Measurements from ENCODE around the gene KCNJ3. TPM values are rescaled to one million over a fixed set of nuclear protein-coding genes. Genes with fewer than 3 reads are reported as not detected.

The KCNJ3 gene
- total and polyA plus RNA-seq, 4 donors: 0.01 to 0.31 (median 0.05) TPM

DNA sequence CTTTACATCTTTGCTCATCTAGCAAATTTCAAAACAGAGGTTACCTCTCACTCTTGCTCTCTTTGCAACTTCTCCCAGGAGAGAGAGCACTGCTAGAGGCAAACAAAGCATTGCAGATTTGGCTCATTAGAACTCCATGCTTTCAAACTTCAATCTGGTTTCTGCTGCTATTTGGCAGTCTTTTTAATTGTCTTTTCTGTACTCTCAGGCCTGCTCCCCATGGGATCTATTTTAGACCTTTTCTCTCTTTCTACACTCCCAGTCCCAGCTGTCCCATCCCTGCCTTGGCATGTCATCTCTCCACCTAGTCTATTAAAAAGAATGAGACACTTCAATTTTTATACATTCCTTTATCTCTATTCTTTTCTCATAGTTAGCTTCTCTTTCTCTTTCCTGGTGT, 15.2 kb downstream of the KCNJ3 start:
- no peak overlapping the region for H3K27ac ChIP-seq (ENCODE audit: low read depth in 1 of 2, low read length in 1 of 2)
- no peak overlapping the region for H3K9ac ChIP-seq (ENCODE audit: insufficient read depth in 1 of 2, low read length in 2 of 2)
- DNase-seq (no peak), ATAC-seq (ENCODE audit: insufficient read depth, low FRiP score) (no peak)
- no peaks in the 10 kb centered on the region for H3K27me3 ChIP-seq (ENCODE audit: control insufficient read depth in 3 of 3, insufficient read depth in 3 of 3, low read length in 2 of 3)
- H3K4me1 ChIP-seq (ENCODE audit: control insufficient read depth in 5 of 5, insufficient read depth in 5 of 5, low read length in 5 of 5): peaks cover 0 to 4% (median 0%) of the 10 kb centered on the region in 5 donors
- H3K36me3 ChIP-seq (ENCODE audit: control insufficient read depth in 4 of 4, insufficient read depth in 4 of 4, low read length in 4 of 4): no peaks in the 10 kb centered on the region
- no peak overlapping the region for H3K4me3 ChIP-seq
- TF ChIP-seq, protein P1, sequence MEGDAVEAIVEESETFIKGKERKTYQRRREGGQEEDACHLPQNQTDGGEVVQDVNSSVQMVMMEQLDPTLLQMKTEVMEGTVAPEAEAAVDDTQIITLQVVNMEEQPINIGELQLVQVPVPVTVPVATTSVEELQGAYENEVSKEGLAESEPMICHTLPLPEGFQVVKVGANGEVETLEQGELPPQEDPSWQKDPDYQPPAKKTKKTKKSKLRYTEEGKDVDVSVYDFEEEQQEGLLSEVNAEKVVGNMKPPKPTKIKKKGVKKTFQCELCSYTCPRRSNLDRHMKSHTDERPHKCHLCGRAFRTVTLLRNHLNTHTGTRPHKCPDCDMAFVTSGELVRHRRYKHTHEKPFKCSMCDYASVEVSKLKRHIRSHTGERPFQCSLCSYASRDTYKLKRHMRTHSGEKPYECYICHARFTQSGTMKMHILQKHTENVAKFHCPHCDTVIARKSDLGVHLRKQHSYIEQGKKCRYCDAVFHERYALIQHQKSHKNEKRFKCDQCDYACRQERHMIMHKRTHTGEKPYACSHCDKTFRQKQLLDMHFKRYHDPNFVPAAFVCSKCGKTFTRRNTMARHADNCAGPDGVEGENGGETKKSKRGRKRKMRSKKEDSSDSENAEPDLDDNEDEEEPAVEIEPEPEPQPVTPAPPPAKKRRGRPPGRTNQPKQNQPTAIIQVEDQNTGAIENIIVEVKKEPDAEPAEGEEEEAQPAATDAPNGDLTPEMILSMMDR (IDR thresholded peaks at IDR 0.05; ENCODE audit: control extremely low read depth, extremely low read depth): no peak
- no peaks in the 10 kb centered on the region for H3K9me3 ChIP-seq (ENCODE audit: control insufficient read depth in 4 of 4, insufficient read depth in 3 of 4, low read length in 3 of 4)

DNA sequence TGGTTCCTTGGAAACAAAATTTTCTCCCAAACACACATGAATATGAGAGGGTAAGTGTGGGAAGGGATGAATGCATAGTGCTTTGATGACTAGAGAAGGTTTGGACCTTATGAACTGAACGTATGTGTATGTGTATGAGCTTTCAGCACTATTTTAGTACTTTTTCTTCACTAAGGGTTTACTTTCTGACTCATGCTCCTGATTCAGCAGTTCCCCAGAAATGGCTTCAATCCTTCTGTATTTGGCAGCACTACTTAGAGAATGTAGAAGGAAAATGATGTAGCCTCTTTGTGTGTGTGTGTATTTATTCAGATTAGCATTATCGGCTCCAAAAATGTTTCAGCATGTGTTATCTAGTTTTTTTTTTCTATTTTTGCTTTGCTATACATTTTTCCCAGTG, 22.2 kb downstream of the KCNJ3 start:
- ATAC-seq (ENCODE audit: insufficient read depth, low FRiP score) (no peak), DNase-seq (peak in 2 of 3 donors; percentile 47 to 70)
- Histone ChIP-seq H3K27me3 (ENCODE audit: control insufficient read depth in 3 of 3, insufficient read depth in 3 of 3, low read length in 2 of 3) (no peaks in the 10 kb centered on the region), H3K4me3 (no peak overlapping the region), H3K9ac (ENCODE audit: insufficient read depth in 1 of 2, low read length in 2 of 2) (no peak overlapping the region), H3K9me3 (ENCODE audit: control insufficient read depth in 4 of 4, insufficient read depth in 3 of 4, low read length in 3 of 4) (no peaks in the 10 kb centered on the region), H3K36me3 (ENCODE audit: control insufficient read depth in 4 of 4, insufficient read depth in 4 of 4, low read length in 4 of 4) (no peaks in the 10 kb centered on the region), H3K4me1 (ENCODE audit: control insufficient read depth in 5 of 5, insufficient read depth in 5 of 5, low read length in 5 of 5) (no peaks in the 10 kb centered on the region), H3K27ac (ENCODE audit: low read depth in 1 of 2, low read length in 1 of 2) (no peak overlapping the region)
- WGBS, 2 donors: 69 to 79% methylated on average over 2 of the region's 2 CpGs
- TF ChIP-seq, protein P1 (IDR thresholded peaks at IDR 0.05; ENCODE audit: control extremely low read depth, extremely low read depth): no peak

DNA sequence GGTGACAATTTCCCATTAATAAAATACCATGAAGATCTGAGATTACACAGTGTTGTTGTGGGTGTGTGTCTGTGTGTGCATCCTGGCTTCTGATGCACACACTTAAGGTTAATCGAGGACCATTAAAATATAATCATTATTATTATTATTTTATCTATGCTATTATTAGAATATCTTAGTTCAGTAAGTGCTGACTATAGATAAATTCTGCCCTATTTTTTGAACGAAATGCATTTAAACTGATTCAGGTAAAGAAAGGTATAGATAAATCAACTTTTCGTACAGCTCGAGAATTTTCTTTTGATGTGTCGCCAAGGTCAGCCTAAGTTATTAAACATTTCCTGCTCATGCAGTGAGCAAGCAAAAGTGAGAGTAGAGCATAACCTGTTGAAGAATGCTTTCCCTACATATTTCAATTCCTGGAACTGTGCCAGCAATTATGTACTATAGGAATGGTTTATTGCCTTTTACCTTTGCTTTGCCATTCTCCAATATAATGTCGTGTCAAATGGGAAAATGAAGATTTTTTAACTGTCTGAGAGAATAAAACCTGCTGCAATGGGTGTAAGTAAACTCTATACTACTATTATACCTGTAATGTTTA, 25.8 kb downstream of the KCNJ3 start:
- Histone ChIP-seq H3K36me3 (ENCODE audit: control insufficient read depth in 4 of 4, insufficient read depth in 4 of 4, low read length in 4 of 4) (no peaks in the 10 kb centered on the region), H3K27me3 (ENCODE audit: control insufficient read depth in 3 of 3, insufficient read depth in 3 of 3, low read length in 2 of 3) (no peaks in the 10 kb centered on the region), H3K27ac (ENCODE audit: low read depth in 1 of 2, low read length in 1 of 2) (no peak overlapping the region), H3K4me3 (no peak overlapping the region), H3K9ac (ENCODE audit: insufficient read depth in 1 of 2, low read length in 2 of 2) (no peak overlapping the region), H3K4me1 (ENCODE audit: control insufficient read depth in 5 of 5, insufficient read depth in 5 of 5, low read length in 5 of 5) (no peaks in the 10 kb centered on the region), H3K9me3 (ENCODE audit: control insufficient read depth in 4 of 4, insufficient read depth in 3 of 4, low read length in 3 of 4) (no peaks in the 10 kb centered on the region)
- TF ChIP-seq, protein P1 (IDR thresholded peaks at IDR 0.05; ENCODE audit: control extremely low read depth, extremely low read depth): no peak
- peak in 1 of 3 donors; percentile 27 for DNase-seq
- WGBS, 2 donors: 58 to 72% methylated on average over 6 of the region's 6 CpGs
- no peak for ATAC-seq (ENCODE audit: insufficient read depth, low FRiP score)

DNA sequence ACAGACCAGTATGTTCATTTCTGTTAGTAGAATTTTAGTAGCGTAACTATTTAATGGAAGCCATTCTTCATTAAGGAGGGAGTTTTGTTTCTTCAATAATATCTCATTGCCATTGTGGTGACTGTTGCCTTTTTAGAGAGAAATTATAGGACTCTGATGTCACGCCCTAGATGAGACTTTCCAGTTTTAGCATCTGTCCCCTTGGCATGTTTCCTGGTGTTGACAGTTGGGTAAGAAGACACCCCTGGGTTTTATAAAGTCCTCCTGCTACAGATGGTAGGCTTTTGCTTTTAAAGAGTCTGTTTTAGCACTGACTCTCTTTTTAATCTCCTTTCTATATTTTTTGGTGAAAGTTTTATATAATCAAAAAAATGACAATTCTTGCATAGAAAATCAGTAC, 41.9 kb downstream of the KCNJ3 start:
- Histone ChIP-seq H3K27me3 (ENCODE audit: control insufficient read depth in 3 of 3, insufficient read depth in 3 of 3, low read length in 2 of 3) (no peaks in the 10 kb centered on the region), H3K36me3 (ENCODE audit: control insufficient read depth in 4 of 4, insufficient read depth in 4 of 4, low read length in 4 of 4) (no peaks in the 10 kb centered on the region), H3K27ac (ENCODE audit: low read depth in 1 of 2, low read length in 1 of 2) (no peak overlapping the region), H3K9me3 (ENCODE audit: control insufficient read depth in 4 of 4, insufficient read depth in 3 of 4, low read length in 3 of 4) (no peaks in the 10 kb centered on the region), H3K4me3 (no peak overlapping the region), H3K4me1 (ENCODE audit: control insufficient read depth in 5 of 5, insufficient read depth in 5 of 5, low read length in 5 of 5) (no peaks in the 10 kb centered on the region), H3K9ac (ENCODE audit: insufficient read depth in 1 of 2, low read length in 2 of 2) (no peak overlapping the region)
- TF ChIP-seq, protein P1 (IDR thresholded peaks at IDR 0.05; ENCODE audit: control extremely low read depth, extremely low read depth): no peak
- DNase-seq (no peak), ATAC-seq (ENCODE audit: insufficient read depth, low FRiP score) (no peak)
- WGBS, 2 donors: 87% methylated on average over 2 of the region's 2 CpGs

Measured in lung (tissue), 12 donors.